DOHH2 (cell line): Measurements from ENCODE around the gene ZNF594.
"Not testable (repeated sequence)": the region's sequence is repeated elsewhere in the genome, so short reads cannot be mapped to it uniquely, and the experiment has no call there.

ENCODE experiments used
- H3F3A ChIP-seq: fragments of 200-600 bp; sonication (generic), shearing (Covaris generic); 2 replicates; pipeline ENCODE4 v1.6.0; 2016; ENCODE audit warnings: antibody characterized with exemption, mild to moderate bottlenecking; ENCODE audit not compliant: control insufficient read depth, insufficient read depth
- H3K27ac ChIP-seq: fragments of 200-600 bp; sonication (generic); 2 replicates; pipeline ENCODE4 v1.5.1; 2014; ENCODE audit warnings: low read depth, mild to moderate bottlenecking, low read length, moderate library complexity
- H3K27me3 ChIP-seq: fragments of 200-600 bp; sonication (generic); 2 replicates; pipeline ENCODE4 v1.6.1; 2014; ENCODE audit warnings: mild to moderate bottlenecking, low read length, mixed read lengths; ENCODE audit not compliant: control insufficient read depth
- H3K36me3 ChIP-seq: fragments of 200-600 bp; sonication (generic); 2 replicates; pipeline ENCODE4 v1.6.1; 2014; ENCODE audit warnings: mild to moderate bottlenecking, low read length, moderate library complexity, mixed read lengths; ENCODE audit not compliant: control insufficient read depth
- H3K4me1 ChIP-seq: fragments of 200-600 bp; sonication (generic); 2 replicates; pipeline ENCODE4 v1.6.1; 2014; ENCODE audit warnings: mild to moderate bottlenecking, low read length, mixed read lengths; ENCODE audit not compliant: control insufficient read depth
- H3K4me2 ChIP-seq: fragments of 200-600 bp; sonication (generic); 2 replicates; pipeline ENCODE4 v1.6.0; 2014; ENCODE audit warnings: mild to moderate bottlenecking, low read length, moderate library complexity
- H3K4me3 ChIP-seq: fragments of 200-600 bp; sonication (generic); 2 replicates; pipeline ENCODE4 v1.5.1; 2014; ENCODE audit warnings: mild to moderate bottlenecking, low read length, mixed read lengths
- H3K79me2 ChIP-seq: fragments of 200-600 bp; sonication (generic); 2 replicates; pipeline ENCODE4 v1.6.1; 2014; ENCODE audit warnings: mild to moderate bottlenecking, low read length, mixed read lengths; ENCODE audit not compliant: control insufficient read depth
- H3K9me2 ChIP-seq: fragments of 200-600 bp; sonication (generic); replicated peaks from 2 replicates; pipeline ENCODE4 v1.6.1; 2014; ENCODE audit warnings: mild to moderate bottlenecking, low read length, mixed read lengths; ENCODE audit not compliant: control insufficient read depth
- H3K9me3 ChIP-seq: fragments of 200-600 bp; sonication (generic); 2 replicates; pipeline ENCODE4 v1.6.1; 2014; ENCODE audit warnings: antibody characterized with exemption, low read length, mixed read lengths; ENCODE audit not compliant: control insufficient read depth, insufficient read depth
- H4K20me1 ChIP-seq: fragments of 200-600 bp; sonication (generic); 2 replicates; pipeline ENCODE4 v1.6.0; 2014; ENCODE audit warnings: low read depth, mild to moderate bottlenecking, antibody characterized with exemption, low read length, moderate library complexity; ENCODE audit not compliant: control insufficient read depth, insufficient read depth
- EZH2phosphoT487 ChIP-seq: fragments of 200-600 bp; sonication (generic); IDR thresholded peaks from 2 replicates; pipeline ENCODE4 v1.6.1; 2017; ENCODE audit warnings: borderline replicate concordance, mild to moderate bottlenecking, antibody characterized with exemption, low read length, moderate library complexity, mixed read lengths
- TF ChIP-seq, protein P1 (sequence below): fragments of 200-600 bp; sonication (generic); IDR thresholded peaks from one replicate; pipeline ENCODE4 v1.5.1; 2014; ENCODE audit warnings: antibody characterized with exemption, mild to moderate bottlenecking, low read depth, low read length; ENCODE audit not compliant: poor library complexity, severe bottlenecking

Gene ZNF594

DNA sequence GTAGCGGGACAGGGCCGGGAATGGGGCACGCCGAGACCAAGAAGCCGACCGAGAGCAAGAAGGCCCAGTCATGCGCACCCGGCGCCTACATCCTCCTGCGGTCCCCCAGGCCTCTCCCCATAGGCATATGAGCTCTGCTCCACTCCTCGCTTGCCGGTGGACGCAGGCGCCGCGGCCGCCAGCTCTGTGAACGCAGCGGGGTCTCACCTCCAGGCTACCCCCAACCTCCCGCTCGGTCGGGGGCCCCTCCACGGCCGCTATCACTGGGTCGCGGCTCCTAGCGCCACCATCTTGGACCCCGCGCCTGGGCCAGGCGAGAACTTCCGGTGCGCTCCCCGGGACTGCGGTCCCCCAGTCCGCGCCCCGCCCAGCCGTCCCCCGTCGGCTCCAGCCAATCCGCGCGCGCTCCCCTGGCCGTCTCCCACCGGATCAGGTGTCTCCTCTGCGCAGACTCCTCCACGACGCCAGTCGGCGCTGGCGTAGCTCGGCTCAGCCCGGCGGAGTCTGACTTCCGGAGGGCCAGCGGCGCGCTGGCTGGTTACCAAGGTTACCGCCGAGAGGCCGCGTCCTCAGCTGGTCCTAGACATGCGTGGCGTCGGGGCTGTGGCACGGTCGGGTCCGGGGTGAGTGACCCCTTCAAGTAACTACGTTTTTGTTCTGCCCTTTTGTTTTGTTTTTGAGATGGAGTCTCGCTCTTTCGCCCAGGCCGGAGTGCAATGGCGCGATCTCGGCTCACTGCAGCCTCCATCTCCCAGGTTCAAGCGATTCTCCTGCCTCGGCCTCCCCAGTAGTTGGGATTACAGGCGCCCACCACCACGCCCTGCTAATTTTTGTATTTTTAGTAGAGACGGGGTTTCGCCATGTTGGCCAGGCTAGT lies at the start of gene ZNF594:
TSS of gene ZNF594 (minus strand) at position 328 of the 877 bp plus-strand sequence. CDS start 7,612 bp downstream, outside the sequence.
- H3K4me2 ChIP-seq = peak within 1 kb of the TSS; percentile 88
- peaks cover 20% of the 10 kb centered on the region for H3K4me1 ChIP-seq
- peaks cover 7% of the 10 kb centered on the region for H3F3A ChIP-seq
- H4K20me1 ChIP-seq = no peaks in the 10 kb centered on the region
- peaks cover 35% of the 10 kb centered on the region for H3K79me2 ChIP-seq
- peaks cover 45% of the 10 kb centered on the region for H3K36me3 ChIP-seq
- peaks cover 36% of the 10 kb centered on the region for H3K9me3 ChIP-seq
- TF ChIP-seq, protein P1, sequence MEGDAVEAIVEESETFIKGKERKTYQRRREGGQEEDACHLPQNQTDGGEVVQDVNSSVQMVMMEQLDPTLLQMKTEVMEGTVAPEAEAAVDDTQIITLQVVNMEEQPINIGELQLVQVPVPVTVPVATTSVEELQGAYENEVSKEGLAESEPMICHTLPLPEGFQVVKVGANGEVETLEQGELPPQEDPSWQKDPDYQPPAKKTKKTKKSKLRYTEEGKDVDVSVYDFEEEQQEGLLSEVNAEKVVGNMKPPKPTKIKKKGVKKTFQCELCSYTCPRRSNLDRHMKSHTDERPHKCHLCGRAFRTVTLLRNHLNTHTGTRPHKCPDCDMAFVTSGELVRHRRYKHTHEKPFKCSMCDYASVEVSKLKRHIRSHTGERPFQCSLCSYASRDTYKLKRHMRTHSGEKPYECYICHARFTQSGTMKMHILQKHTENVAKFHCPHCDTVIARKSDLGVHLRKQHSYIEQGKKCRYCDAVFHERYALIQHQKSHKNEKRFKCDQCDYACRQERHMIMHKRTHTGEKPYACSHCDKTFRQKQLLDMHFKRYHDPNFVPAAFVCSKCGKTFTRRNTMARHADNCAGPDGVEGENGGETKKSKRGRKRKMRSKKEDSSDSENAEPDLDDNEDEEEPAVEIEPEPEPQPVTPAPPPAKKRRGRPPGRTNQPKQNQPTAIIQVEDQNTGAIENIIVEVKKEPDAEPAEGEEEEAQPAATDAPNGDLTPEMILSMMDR = peak; percentile 78
- no peak for TF ChIP-seq EZH2phosphoT487
- H3K4me3 ChIP-seq = peak within 1 kb of the TSS; percentile 96
- H3K27me3 ChIP-seq = no peaks in the 10 kb centered on the region
- peak within 1 kb of the TSS; percentile 45 for H3K27ac ChIP-seq
- H3K9me2 ChIP-seq = no peaks in the 10 kb centered on the region

DNA sequence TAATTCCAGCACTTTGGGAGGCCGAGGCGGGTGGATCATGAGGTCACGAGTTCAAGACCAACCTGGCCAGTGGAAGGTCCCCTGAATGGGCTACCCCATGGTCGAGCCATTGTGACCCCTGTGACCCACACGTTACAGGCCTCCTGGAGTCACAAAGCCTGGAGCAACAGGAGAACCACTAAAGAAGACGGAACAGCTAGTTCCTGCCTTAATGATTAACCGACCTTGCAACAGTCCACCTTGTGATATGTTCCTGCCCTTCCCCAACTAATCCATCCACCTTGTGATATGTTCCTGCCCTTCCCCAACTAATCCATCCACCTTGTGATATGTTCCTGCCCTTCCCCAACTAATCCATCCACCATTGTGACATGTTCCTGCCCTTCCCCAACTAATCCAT lies 48.1 kb upstream of the ZNF594 start:
- not testable (repeated sequence) for H4K20me1 ChIP-seq, H3K9me3 ChIP-seq, H3K4me3 ChIP-seq, H3K27ac ChIP-seq, H3K36me3 ChIP-seq, H3K27me3 ChIP-seq, H3K4me2 ChIP-seq, H3K9me2 ChIP-seq, H3K79me2 ChIP-seq
- peaks cover 39% of the 10 kb centered on the region for H3F3A ChIP-seq
- peaks cover 61% of the 10 kb centered on the region for H3K4me1 ChIP-seq

DNA sequence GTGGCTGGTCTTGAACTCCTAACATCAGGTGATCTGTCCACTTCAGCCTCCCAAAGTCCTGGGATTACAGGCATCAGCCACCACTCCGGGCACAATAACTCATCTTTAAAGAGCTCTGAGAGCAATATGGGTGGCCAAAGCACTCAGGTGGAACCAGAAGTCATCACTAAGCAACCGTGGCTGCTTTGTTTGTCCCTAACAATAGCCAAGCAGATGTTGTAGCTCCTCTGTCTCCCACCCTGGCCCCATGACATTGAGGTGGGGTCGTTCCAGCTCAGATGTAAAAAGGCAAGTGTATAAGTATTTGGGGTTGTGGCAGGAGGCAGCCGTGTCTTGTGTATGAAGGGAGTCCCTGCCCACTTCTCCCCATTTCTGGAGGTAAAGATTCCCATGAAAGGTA lies 46.7 kb upstream of the ZNF594 start:
- H3K79me2 ChIP-seq = peaks cover 3% of the 10 kb centered on the region; the same call in 1 of the 2 replicates
- 0 out of 2 replicates have a peak, but pooled peaks cover 6% of the 10 kb centered on the region for H3K9me3 ChIP-seq
- no peaks in the 10 kb centered on the region for H3K9me2 ChIP-seq
- H4K20me1 ChIP-seq = no peaks in the 10 kb centered on the region
- TF ChIP-seq, protein P1 = no peak
- no peak for TF ChIP-seq EZH2phosphoT487
- peak overlapping the region; percentile 66 for H3K27ac ChIP-seq
- no peaks in the 10 kb centered on the region for H3K27me3 ChIP-seq
- peaks cover 74% of the 10 kb centered on the region for H3K4me1 ChIP-seq
- H3K4me3 ChIP-seq = peak overlapping the region; percentile 38
- H3K36me3 ChIP-seq = peaks cover 5% of the 10 kb centered on the region; the same call in 1 of the 2 replicates
- peak overlapping the region; percentile 57 for H3K4me2 ChIP-seq
- H3F3A ChIP-seq = peaks cover 40% of the 10 kb centered on the region

DNA sequence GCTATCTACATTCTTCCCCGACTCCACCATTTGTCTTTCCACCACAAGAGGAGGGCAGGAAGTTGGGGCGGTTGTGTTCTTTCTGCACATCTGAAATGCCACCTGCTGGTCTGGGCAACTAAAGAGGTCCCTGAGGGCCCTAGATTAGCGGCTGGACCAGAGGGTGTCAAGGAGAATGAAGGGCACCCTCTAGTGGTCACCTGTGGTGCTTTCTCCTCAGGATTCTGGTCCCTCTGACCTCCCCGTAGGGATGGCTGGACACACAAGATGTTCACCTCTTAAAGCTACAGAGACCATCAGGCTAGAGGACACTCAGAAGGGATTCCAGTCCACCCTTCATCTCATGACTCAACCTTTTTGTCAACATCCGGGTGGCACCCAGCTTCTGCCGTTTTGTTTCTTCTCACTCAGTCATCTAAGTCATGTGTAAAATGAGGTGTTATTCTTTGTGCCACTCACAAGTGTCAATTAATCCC lies 45.9 kb upstream of the ZNF594 start:
- peaks cover 3% of the 10 kb centered on the region for H3K79me2 ChIP-seq
- H3K27ac ChIP-seq = peak overlapping the region; percentile 66
- H3K36me3 ChIP-seq = peaks cover 5% of the 10 kb centered on the region; the same call in 1 of the 2 replicates
- no peak for TF ChIP-seq EZH2phosphoT487
- TF ChIP-seq, protein P1 = peak; percentile 99
- H3K9me2 ChIP-seq = no peaks in the 10 kb centered on the region
- H3K9me3 ChIP-seq = 0 out of 2 replicates have a peak, but pooled peaks cover 6% of the 10 kb centered on the region
- H3F3A ChIP-seq = peaks cover 35% of the 10 kb centered on the region
- H3K4me2 ChIP-seq = peak overlapping the region; percentile 57
- H4K20me1 ChIP-seq = no peaks in the 10 kb centered on the region
- no peaks in the 10 kb centered on the region for H3K27me3 ChIP-seq
- peaks cover 74% of the 10 kb centered on the region for H3K4me1 ChIP-seq
- H3K4me3 ChIP-seq = peak overlapping the region; percentile 38
